Esophagus muscularis mucosa (tissue), 4 donors: Measurements from ENCODE around the gene S100A4. TPM values are rescaled to one million over a fixed set of nuclear protein-coding genes. Genes with fewer than 3 reads are reported as not detected.

Experiments used
- DNase-seq: peaks from one replicate; pipeline ENCODE4 v3.0.0-alpha.2; 2017; ENCODE audit errors: extremely low spot score
- H3K27ac ChIP-seq, 4 donors: fragments of 200-600 bp; sonication (generic); replicated peaks in 1 of 4; 1 replicate in 3 of 4; 2 replicates in 1 of 4; pipeline ENCODE4 v1.5.1; 2016 to 2019; ENCODE audit warnings: mild to moderate bottlenecking in 1 of 4
- H3K27me3 ChIP-seq, 4 donors: fragments of 200-600 bp; sonication (generic); one replicate each; pipeline versions ENCODE4 v1.5.1 to v1.6.0; 2016 to 2019
- H3K36me3 ChIP-seq, 4 donors: fragments of 200-600 bp; sonication (generic); one replicate each; pipeline ENCODE4 v1.5.1; 2016 to 2019
- H3K4me1 ChIP-seq, 4 donors: fragments of 200-600 bp; sonication (generic); one replicate each; pipeline ENCODE4 v1.5.1; 2016 to 2019
- H3K4me3 ChIP-seq, 4 donors: fragments of 200-600 bp; sonication (generic); 1 replicate in 2 of 4; 2 replicates in 2 of 4; pipeline ENCODE4 v1.5.1; 2016 to 2019; ENCODE audit warnings: mild to moderate bottlenecking in 4 of 4, moderate library complexity in 1 of 4
- H3K9me3 ChIP-seq, 4 donors: fragments of 200-600 bp; sonication (generic); 1 replicate in 3 of 4; 2 replicates in 1 of 4; pipeline ENCODE4 v1.5.1; 2016 to 2019
- EP300 ChIP-seq: sonication (generic); formaldehyde crosslinking; IDR thresholded peaks from one replicate; pipeline ENCODE4 v1.6.1; 2017; ENCODE audit warnings: antibody characterized with exemption
- POLR2A ChIP-seq: fragments of 450-650 bp; IDR thresholded peaks from one replicate; pipeline ENCODE4 v1.6.1; 2017; ENCODE audit warnings: antibody characterized with exemption, moderate library complexity, mild to moderate bottlenecking, low read depth
- POLR2AphosphoS5 ChIP-seq, 2 donors: sonication (generic); formaldehyde crosslinking; IDR thresholded peaks; one replicate each; pipeline ENCODE4 v1.6.1; 2017; ENCODE audit warnings: antibody characterized with exemption in 2 of 2
- WGBS: methylation state at CpG from one replicate; pipeline ENCODE4 v1.1.5; 2018; 5-methylcytosine and 5-hydroxymethylcytosine counted together
- intact Hi-C: fragments of 100-400 bp; cut with DNase I; formaldehyde crosslinking; loops from one replicate; pipeline ENCODE4 v1.15.1; 2023
- total RNA-seq, 4 donors: library from RNA; depleted of rRNA; stranded (reverse); fragments of >200 nt; gene quantifications; one replicate each; pipeline versions ENCODE4 v1.1.0 to v1.2.1, GENCODE V29; 2016
- TF ChIP-seq, protein P1 (sequence below), 3 experiments: fragments of 200-600 bp in 2 of 3; fragments of 450-650 bp in 1 of 3; sonication (generic) in 2 of 3; IDR thresholded peaks; one replicate each; pipeline ENCODE4 v1.5.1; 2017 to 2019; ENCODE audit warnings: antibody characterized with exemption in 3 of 3, mild to moderate bottlenecking in 2 of 3, moderate library complexity in 1 of 3

S100A4 gene
- total RNA-seq, 4 donors from 2014 or later, result 154 to 362 (median 273) TPM

DNA sequence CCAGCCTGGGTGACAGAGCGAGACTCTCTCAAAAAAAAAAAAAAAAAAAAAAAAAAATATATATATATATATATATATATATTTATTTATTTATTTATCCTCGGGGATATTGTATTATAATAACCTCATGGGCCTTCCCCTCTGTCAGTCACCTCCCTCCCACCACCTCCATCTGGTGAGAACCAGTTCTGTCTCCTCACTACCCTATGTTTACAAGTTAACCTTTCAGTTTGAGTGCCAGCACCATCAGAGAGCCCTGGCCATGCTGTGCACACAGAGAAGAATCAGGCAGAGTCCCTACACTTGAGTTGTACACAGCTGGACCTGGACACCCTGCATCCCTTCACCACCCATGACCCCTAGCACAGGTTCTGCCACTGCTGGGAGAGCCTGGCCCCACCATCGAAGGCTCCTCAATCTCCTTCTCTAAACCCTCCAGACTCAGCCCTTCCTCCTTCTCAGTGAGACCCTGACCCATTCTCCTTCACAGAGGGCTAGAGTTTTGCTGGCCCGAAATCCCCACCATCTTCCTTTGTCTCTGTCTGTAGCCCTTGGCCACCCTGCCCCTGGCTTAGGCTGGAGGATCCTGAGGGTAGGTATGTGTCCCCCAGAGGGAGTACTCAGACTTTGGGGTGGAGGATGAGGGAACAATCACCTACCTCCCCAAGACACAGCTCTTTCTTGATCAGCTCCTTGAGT is 6.1 kb downstream of the S100A4 start:
- H3K4me1 ChIP-seq, result peaks cover 22 to 54% (median 51%) of the 10 kb centered on the region in 4 donors
- no peak for TF ChIP-seq POLR2A

DNA sequence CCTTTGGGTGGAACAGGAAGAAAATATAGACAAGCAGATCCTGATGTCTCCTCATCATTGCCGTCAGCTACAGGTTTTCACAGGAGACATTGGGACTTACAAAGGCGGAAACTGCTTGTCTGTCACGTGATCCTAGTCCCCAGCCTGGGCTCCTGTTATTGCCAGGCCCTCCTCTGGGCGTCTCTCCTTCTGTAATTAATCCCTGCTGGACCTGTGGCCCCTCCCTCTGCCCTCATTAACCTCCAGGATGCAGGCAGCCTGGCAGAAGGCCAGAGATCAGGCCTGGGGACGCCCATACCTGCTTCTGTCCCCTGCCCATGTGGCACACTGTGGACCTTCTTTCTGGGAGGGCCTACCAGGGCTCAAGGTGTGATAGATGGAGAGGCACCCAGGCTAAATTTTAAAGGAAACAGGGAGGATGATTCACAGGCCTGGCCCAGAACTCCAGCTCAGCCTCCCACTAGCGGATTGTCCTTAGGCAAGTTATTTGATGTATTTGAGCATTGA is 7.2 kb downstream of the S100A4 start:
- intact Hi-C loops, result no loop called here
- Histone ChIP-seq H3K4me1 (peaks cover 22 to 54% (median 51%) of the 10 kb centered on the region in 4 donors), H3K36me3 (peaks cover 0 to 8% (median 4%) of the 10 kb centered on the region in 4 donors), H3K27ac (peak overlapping the region in 1 of 4 donors; percentile 5), H3K9me3 (no peaks in the 10 kb centered on the region), H3K4me3 (no peak overlapping the region), H3K27me3 (no peaks in the 10 kb centered on the region)
- DNase-seq, result no peak
- TF ChIP-seq POLR2A (no peak), POLR2AphosphoS5 (IDR thresholded peaks at IDR 0.05) (no peak), EP300 (no peak)
- TF ChIP-seq, protein P1, sequence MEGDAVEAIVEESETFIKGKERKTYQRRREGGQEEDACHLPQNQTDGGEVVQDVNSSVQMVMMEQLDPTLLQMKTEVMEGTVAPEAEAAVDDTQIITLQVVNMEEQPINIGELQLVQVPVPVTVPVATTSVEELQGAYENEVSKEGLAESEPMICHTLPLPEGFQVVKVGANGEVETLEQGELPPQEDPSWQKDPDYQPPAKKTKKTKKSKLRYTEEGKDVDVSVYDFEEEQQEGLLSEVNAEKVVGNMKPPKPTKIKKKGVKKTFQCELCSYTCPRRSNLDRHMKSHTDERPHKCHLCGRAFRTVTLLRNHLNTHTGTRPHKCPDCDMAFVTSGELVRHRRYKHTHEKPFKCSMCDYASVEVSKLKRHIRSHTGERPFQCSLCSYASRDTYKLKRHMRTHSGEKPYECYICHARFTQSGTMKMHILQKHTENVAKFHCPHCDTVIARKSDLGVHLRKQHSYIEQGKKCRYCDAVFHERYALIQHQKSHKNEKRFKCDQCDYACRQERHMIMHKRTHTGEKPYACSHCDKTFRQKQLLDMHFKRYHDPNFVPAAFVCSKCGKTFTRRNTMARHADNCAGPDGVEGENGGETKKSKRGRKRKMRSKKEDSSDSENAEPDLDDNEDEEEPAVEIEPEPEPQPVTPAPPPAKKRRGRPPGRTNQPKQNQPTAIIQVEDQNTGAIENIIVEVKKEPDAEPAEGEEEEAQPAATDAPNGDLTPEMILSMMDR (IDR thresholded peaks at IDR 0.05), result no peak
- 82% methylated on average over 6 of the region's 6 CpGs for WGBS

More for the DNA sequence above, 6.1 kb downstream of the S100A4 start:
- no peak for DNase-seq
- peaks cover 0 to 11% (median under 1%) of the 10 kb centered on the region in 4 donors for H3K36me3 ChIP-seq
- WGBS, result 87% methylated on average over 4 of the region's 4 CpGs
- H3K27ac ChIP-seq, result no peak overlapping the region
- H3K9me3 ChIP-seq, result no peaks in the 10 kb centered on the region
- H3K4me3 ChIP-seq, result no peak overlapping the region
- intact Hi-C loops, result no loop called here
- no peaks in the 10 kb centered on the region for H3K27me3 ChIP-seq

DNA sequence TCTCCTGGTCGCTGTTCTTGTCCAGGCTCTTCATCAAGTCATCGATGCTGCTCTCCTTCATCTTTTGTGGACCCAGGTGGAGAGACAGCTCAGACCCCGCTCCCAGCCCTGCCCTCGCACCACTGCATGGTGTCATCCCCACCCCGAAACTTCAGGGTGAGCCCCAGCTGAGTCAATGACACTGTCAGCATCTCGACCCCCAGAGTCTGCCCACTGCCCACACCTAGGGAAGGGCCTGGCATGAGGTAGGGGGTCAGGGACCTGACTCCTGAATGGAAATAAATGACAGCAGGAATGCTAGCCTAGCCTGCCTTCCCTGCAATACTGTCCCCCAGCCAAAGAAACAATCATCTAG is 8.3 kb downstream of the S100A4 start:
- intact Hi-C loops, result no loop called here
- peaks cover 32 to 54% (median 52%) of the 10 kb centered on the region in 4 donors for H3K4me1 ChIP-seq
- TF ChIP-seq POLR2AphosphoS5 (IDR thresholded peaks at IDR 0.05) (no peak), EP300 (no peak), POLR2A (no peak)
- TF ChIP-seq, protein P1 (IDR thresholded peaks at IDR 0.05), result no peak
- peaks cover 0 to 7% (median 3%) of the 10 kb centered on the region in 4 donors for H3K36me3 ChIP-seq
- H3K27ac ChIP-seq, result peak overlapping the region in 3 of 4 donors; percentile 96 to 99 (median 96)
- H3K27me3 ChIP-seq, result no peaks in the 10 kb centered on the region
- no peak for DNase-seq
- 94% methylated on average over 6 of the region's 6 CpGs for WGBS
- no peaks in the 10 kb centered on the region for H3K9me3 ChIP-seq
- H3K4me3 ChIP-seq, result no peak overlapping the region

DNA sequence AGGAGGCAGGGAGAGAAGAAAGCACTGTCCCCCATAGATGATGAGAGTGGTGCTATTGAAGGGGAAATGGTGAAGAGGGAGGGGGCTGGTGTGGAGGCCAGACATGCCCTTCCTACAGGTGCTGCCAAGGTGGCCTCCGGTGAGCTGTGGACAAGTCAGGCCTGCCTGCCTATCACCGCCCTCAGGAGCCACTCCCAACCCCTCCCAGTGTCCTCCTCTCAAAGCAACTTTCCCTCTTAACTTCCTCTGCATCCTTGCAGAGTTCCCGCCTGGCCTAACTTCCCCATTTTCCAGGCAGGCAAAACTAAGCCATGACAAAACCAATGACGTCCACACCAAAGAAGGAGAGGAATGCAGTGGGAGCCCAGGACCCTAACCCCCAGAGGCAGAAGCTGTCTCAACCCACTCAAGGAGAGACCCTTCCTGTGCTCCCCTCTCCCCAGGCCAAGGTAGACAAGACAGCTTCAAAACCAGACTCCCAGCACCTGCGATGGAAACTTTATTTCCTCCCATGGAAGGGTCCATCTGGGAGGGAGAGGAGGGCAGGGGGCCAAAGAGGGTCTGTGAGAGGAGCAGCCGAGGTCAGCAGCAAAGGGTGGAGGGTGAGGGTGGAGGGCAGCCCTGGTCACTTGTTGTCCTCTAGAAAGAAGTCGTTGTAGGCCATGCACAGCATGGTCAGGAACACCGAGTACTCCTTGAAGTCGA is 8.8 kb downstream of the S100A4 start:
- no peaks in the 10 kb centered on the region for H3K27me3 ChIP-seq
- no peaks in the 10 kb centered on the region for H3K9me3 ChIP-seq
- no peak for TF ChIP-seq EP300
- TF ChIP-seq, protein P1 (IDR thresholded peaks at IDR 0.05), result no peak
- no peak for TF ChIP-seq POLR2AphosphoS5 (IDR thresholded peaks at IDR 0.05)
- no peak for TF ChIP-seq POLR2A
- H3K4me3 ChIP-seq, result peak overlapping the region; percentile 70 to 91 (median 85)
- peak overlapping the region; percentile 96 to 99 (median 97) for H3K27ac ChIP-seq
- DNase-seq, result no peak
- 80% methylated on average over 9 of the region's 9 CpGs for WGBS
- peaks cover 0 to 7% (median 3%) of the 10 kb centered on the region in 4 donors for H3K36me3 ChIP-seq
- intact Hi-C loops, result no loop called here
- H3K4me1 ChIP-seq, result peaks cover 34 to 54% (median 52%) of the 10 kb centered on the region in 4 donors
